Transverse colon (tissue), 3 donors: ENCODE measurements around the gene CEP63.

Source experiments
- EP300 ChIP-seq: sonication (generic); formaldehyde crosslinking; IDR thresholded peaks from one replicate; pipeline ENCODE4 v1.6.1; 2017; ENCODE audit warnings: antibody characterized with exemption, low read depth
- POLR2A ChIP-seq: fragments of 450-650 bp; IDR thresholded peaks from one replicate; pipeline ENCODE4 v1.6.1; 2016; ENCODE audit warnings: antibody characterized with exemption, mild to moderate bottlenecking, moderate library complexity
- TF ChIP-seq, protein P1 (sequence below), 5 experiments: fragments of 200-600 bp in 3 of 5; fragments of 450-650 bp in 2 of 5; sonication (generic) in 3 of 5; IDR thresholded peaks; 1 replicate in 2 of 5; 2 replicates in 3 of 5; pipeline ENCODE4 v1.5.1; 2016 to 2017; ENCODE audit warnings: antibody characterized with exemption in 5 of 5, inconsistent platforms in 3 of 5, mild to moderate bottlenecking in 2 of 5, moderate library complexity in 1 of 5

DNA sequence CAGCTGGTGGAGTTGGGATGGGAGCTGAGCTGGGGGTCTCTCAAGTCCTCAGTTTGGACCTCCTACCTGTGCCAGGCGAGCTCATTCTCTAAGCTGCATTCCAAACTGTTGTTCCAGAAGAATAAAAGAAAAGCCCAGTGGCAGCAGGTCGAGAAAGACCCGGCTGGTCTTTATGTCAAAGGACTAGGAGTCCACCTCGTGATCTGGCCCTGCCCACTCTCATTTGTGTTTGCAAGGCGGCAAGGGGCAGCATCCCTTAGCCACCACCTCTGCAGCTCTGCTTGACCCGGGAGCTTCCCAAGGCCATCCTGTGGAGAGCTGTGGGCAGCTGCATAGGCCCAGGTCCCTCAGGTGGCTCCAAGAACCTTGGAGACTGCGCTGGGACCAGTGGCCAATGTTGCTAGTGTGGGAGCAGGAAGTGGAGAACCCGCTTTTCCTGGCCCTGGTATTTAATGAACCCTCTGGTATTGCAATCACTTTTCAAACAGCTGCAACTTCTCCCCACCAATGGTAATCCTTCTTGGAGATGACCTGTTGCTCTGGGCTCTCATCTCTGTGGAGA, 134.1 kb downstream of the CEP63 start:
- TF ChIP-seq, protein P1, sequence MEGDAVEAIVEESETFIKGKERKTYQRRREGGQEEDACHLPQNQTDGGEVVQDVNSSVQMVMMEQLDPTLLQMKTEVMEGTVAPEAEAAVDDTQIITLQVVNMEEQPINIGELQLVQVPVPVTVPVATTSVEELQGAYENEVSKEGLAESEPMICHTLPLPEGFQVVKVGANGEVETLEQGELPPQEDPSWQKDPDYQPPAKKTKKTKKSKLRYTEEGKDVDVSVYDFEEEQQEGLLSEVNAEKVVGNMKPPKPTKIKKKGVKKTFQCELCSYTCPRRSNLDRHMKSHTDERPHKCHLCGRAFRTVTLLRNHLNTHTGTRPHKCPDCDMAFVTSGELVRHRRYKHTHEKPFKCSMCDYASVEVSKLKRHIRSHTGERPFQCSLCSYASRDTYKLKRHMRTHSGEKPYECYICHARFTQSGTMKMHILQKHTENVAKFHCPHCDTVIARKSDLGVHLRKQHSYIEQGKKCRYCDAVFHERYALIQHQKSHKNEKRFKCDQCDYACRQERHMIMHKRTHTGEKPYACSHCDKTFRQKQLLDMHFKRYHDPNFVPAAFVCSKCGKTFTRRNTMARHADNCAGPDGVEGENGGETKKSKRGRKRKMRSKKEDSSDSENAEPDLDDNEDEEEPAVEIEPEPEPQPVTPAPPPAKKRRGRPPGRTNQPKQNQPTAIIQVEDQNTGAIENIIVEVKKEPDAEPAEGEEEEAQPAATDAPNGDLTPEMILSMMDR (IDR thresholded peaks at IDR 0.05), result no peak
- TF ChIP-seq POLR2A (no peak), EP300 (no peak)
